Measurements from ENCODE around the gene GPR137B.

GRCh38 chr1:236131916-236132315 lies 10.4 kb upstream of the GPR137B start:
- no peak for TF ChIP-seq CTCF (conservative IDR thresholded peaks at IDR 0.05; ENCODE audit: low read depth in 2 of 2)
- no peak for TF ChIP-seq ETS1 (IDR thresholded peaks at IDR 0.05)
- TF ChIP-seq REST (IDR thresholded peaks at IDR 0.05; ENCODE audit: unreplicated experiment): no peak
- TF ChIP-seq EZH2 (IDR thresholded peaks at IDR 0.05; ENCODE audit: low read depth, unreplicated experiment): no peak
- no peak for TF ChIP-seq POLR2AphosphoS5 (IDR thresholded peaks at IDR 0.05; ENCODE audit: low read depth)
